ENCODE measurements around the gene LRMDA.

LRMDA gene

DNA sequence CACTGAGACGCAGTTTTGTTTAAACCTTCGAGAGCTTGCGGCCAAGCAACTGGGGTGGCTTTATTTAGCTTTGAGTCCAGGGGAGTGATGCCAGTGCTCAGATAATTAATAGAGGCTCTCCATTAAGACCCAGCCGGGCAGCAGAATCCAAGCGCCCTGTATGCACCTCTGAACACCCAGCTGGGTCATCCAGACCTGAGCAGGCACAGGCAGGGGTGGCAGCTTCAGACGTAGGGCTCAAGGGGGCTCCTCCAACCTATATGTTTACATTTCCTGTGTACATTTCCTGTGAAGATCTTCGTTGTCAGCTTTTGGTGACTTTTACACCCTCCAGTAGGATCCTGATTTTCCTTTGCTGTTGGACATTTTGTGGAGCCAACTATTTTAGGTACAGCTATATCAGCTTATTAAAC is 719.5 kb downstream of the LRMDA start:
- in situ Hi-C loops (cut with HindIII; ENCODE audit: low sequenced_read_pairs) = no loop called here
- H3K4me3 ChIP-seq (ENCODE audit: low read depth, low read length) = no peak overlapping the region
- no peak for DNase-seq (ENCODE audit: low read depth, low spot score)
- TF ChIP-seq, protein P1, sequence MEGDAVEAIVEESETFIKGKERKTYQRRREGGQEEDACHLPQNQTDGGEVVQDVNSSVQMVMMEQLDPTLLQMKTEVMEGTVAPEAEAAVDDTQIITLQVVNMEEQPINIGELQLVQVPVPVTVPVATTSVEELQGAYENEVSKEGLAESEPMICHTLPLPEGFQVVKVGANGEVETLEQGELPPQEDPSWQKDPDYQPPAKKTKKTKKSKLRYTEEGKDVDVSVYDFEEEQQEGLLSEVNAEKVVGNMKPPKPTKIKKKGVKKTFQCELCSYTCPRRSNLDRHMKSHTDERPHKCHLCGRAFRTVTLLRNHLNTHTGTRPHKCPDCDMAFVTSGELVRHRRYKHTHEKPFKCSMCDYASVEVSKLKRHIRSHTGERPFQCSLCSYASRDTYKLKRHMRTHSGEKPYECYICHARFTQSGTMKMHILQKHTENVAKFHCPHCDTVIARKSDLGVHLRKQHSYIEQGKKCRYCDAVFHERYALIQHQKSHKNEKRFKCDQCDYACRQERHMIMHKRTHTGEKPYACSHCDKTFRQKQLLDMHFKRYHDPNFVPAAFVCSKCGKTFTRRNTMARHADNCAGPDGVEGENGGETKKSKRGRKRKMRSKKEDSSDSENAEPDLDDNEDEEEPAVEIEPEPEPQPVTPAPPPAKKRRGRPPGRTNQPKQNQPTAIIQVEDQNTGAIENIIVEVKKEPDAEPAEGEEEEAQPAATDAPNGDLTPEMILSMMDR (IDR thresholded peaks at IDR 0.05; ENCODE audit: low read depth, low read length) = no peak

DNA sequence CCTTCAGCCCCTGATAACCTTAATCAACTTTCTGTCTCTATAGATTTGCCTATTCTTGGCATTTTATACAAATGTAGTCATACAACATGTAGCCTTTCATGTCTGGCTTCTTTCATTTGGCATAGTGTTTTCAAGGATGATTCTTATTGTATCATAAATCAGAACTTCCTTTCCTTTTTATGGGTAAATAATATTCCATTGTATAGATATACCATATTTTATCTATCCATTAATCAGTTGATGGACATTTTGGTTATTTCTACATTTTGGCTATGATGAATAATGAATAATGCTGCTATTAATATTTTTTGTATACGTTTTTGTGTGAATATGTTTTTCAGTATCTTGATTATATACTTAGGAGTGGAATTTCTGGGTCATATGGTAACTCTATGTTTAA is 720.8 kb downstream of the LRMDA start:
- in situ Hi-C loops (cut with HindIII; ENCODE audit: low sequenced_read_pairs) = no loop called here
- H3K4me3 ChIP-seq (ENCODE audit: low read depth, low read length) = no peak overlapping the region
- no peak for DNase-seq (ENCODE audit: low read depth, low spot score)
- TF ChIP-seq, protein P1 (IDR thresholded peaks at IDR 0.05; ENCODE audit: low read depth, low read length) = no peak

DNA sequence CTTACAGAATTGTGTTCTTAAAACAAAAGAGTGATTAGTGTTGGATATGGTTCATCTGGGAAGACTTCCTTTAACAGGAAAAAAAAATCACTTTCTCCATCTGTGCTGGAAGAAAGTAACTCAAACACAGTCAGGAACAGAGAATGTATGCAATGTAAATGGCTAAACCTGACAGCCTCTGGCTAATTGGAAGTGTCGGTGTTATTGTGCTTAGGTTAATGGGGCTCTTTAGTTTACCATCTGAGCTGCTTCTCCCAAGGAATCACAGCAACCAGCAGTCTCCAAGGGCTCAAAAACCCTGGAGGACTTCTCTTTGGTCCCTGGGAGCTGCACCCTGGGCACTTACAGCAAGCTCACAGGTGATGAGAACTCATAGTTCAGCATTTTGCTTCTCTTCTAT is 724.5 kb downstream of the LRMDA start:
- in situ Hi-C loops (cut with HindIII; ENCODE audit: low sequenced_read_pairs) = no loop called here
- DNase-seq (ENCODE audit: low read depth, low spot score) = no peak
- no peak overlapping the region for H3K4me3 ChIP-seq (ENCODE audit: low read depth, low read length)
- TF ChIP-seq, protein P1 (IDR thresholded peaks at IDR 0.05; ENCODE audit: low read depth, low read length) = no peak

DNA sequence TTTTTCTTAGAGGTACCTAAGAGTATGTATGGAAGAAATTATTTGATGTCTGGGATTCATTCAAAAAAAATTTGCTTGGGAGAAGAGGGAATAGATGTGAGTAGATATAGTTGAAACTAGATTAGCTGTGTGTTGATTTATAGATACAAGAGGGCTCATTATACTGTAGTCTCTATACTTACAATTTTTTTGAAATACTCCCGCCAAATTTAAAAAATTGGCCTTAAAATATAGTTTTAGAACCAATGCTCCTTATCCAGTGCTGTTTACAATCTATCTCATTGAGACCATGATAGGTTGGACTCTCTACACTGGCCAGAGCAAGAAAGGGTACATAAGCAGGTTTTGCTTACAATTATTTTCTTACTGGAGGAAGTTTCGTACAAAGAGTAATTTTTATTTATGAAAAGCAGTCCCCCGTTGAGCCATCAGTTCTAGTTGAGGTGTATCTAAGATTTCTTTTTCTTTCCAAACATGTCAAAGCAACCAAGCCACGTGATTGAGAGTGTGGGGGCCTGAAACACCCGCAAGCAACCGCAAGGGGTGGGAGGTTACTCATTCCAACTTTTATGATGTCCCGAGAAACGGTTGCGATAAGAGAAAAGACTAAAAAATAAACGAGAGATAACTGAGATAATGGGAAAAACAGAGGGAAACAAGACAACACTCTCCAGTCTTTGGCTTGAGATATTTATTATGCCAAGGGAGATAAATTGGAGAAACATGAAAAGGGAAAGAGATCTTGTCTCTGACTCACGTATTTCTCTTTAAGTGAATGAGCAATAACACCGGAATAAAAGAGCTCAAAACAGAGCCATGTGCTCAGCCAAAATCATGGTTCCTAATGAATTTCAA is 729.2 kb downstream of the LRMDA start:
- TF ChIP-seq, protein P1 (IDR thresholded peaks at IDR 0.05; ENCODE audit: low read depth, low read length) = no peak
- H3K4me3 ChIP-seq (ENCODE audit: low read depth, low read length) = no peak overlapping the region
- DNase-seq (ENCODE audit: low read depth, low spot score) = no peak
- in situ Hi-C loops (cut with HindIII; ENCODE audit: low sequenced_read_pairs) = no loop called here

DNA sequence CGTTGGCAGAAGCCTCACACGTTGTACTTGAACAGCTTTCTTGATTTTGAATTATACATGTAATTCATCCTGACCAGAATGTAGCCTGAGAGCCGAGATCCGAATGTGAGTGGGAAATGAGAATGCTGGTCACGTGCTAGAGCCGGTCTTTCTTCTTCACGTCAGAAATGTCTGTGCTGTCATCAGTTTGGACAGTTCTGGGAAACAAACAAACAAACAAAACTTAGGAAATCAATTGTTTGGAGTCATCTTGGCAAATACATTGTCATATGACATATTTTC is 729.8 kb downstream of the LRMDA start:
- TF ChIP-seq, protein P1 (IDR thresholded peaks at IDR 0.05; ENCODE audit: low read depth, low read length) = no peak
- DNase-seq (ENCODE audit: low read depth, low spot score) = no peak
- H3K4me3 ChIP-seq (ENCODE audit: low read depth, low read length) = no peak overlapping the region
- in situ Hi-C loops (cut with HindIII; ENCODE audit: low sequenced_read_pairs) = no loop called here

DNA sequence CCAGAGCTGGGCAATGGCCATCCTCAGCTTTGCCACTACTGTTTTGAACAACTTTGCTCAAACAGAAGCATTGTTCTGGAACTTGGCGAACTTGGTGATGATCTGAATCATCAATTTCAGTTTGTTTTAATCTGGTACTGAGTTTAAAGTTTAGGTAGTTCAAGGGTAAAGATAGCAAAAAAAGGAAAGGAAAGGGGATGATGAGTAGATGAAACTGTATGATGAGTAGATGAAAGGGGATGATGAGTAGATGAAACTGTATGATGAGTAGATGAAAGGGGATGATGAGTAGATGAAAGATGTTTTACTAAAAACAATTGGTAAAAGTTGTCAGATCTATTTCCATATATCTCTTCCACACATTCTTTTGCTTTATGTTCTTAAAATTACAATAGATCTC is 737.0 kb downstream of the LRMDA start:
- DNase-seq (ENCODE audit: low read depth, low spot score) = no peak
- TF ChIP-seq, protein P1 (IDR thresholded peaks at IDR 0.05; ENCODE audit: low read depth, low read length) = no peak
- no peak overlapping the region for H3K4me3 ChIP-seq (ENCODE audit: low read depth, low read length)
- in situ Hi-C loops (cut with HindIII; ENCODE audit: low sequenced_read_pairs) = no loop called here

All from astrocyte of the spinal cord (primary cell).